PC-9 (cell line): ENCODE measurements around the gene FAM111A.
A peak's percentile ranks its signal among the peaks of the same experiment; 100 is the strongest.

Experiments used
- EZH2 ChIP-seq: fragments of 200-600 bp; sonication (generic); IDR thresholded peaks from 2 replicates; pipeline ENCODE4 v1.8.0; 2017; ENCODE audit warnings: antibody characterized with exemption, low read depth
- TF ChIP-seq, protein P1 (sequence below): fragments of 200-600 bp; sonication (generic); conservative IDR thresholded peaks from 2 replicates; pipeline ENCODE4 v1.6.1; 2017; ENCODE audit warnings: mixed run types, antibody characterized with exemption, mild to moderate bottlenecking, moderate library complexity

DNA sequence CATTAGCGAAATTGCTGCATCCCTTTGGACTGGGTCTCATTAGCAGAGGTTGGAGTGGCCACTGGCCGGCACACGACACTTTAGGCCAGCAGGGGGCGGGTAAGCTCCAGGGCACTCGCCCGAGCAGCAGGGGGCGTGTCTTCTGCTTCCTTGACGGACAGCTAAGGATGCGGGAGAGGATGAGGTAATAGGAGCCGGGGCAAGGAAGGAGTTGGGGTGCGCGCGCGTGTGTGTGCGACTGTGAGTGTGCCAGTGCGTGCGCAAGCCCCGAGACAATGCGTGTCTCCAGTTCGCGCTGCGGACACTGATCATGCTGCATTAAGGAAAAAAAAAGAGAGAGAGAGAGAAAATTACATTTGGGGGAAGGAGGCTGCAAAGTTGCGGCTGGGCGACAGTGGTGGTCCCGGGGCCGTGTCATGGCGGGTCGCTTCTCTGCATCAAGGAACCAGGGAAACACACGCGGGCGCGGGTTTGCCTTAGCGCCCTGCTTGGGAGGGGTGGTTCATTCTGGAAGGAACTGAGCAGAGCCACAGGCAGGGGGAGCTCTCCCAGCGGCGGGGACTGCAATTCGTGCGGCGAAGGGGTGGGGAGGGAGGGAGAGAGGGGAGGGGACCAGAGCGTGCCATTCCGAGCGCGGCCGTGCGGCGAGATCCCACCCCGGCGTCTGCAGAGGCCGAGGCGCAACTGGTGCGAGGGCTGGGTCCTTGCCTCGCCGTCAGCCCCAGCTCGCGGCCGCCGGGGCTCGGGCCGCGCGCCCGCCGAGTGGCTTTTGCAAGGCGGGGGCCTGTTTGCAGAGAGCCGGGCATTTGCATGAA lies 29.1 kb downstream of the FAM111A start, which contains the start of gene DTX4:
- TF ChIP-seq, protein P1, sequence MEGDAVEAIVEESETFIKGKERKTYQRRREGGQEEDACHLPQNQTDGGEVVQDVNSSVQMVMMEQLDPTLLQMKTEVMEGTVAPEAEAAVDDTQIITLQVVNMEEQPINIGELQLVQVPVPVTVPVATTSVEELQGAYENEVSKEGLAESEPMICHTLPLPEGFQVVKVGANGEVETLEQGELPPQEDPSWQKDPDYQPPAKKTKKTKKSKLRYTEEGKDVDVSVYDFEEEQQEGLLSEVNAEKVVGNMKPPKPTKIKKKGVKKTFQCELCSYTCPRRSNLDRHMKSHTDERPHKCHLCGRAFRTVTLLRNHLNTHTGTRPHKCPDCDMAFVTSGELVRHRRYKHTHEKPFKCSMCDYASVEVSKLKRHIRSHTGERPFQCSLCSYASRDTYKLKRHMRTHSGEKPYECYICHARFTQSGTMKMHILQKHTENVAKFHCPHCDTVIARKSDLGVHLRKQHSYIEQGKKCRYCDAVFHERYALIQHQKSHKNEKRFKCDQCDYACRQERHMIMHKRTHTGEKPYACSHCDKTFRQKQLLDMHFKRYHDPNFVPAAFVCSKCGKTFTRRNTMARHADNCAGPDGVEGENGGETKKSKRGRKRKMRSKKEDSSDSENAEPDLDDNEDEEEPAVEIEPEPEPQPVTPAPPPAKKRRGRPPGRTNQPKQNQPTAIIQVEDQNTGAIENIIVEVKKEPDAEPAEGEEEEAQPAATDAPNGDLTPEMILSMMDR: peak; percentile 93
- TF ChIP-seq EZH2: no peak
